ENCODE measurements around the gene PIK3CD.

PIK3CD gene

GRCh38 chr1:9606458-9606857 lies 45.1 kb upstream of the PIK3CD start:
- TF ChIP-seq CTCF (IDR thresholded peaks at IDR 0.05), result no peak

GRCh38 chr1:9606948-9607347 lies 44.6 kb upstream of the PIK3CD start:
- no peak for TF ChIP-seq CTCF (IDR thresholded peaks at IDR 0.05)

- no peak for TF ChIP-seq CTCF (IDR thresholded peaks at IDR 0.05)
Measured at GRCh38 chr1:9607352-9607751, 44.2 kb upstream of the PIK3CD start.

GRCh38 chr1:9609998-9610397 lies 41.5 kb upstream of the PIK3CD start:
- TF ChIP-seq CTCF (IDR thresholded peaks at IDR 0.05), result no peak

- no peak for TF ChIP-seq CTCF (IDR thresholded peaks at IDR 0.05)
Measured at GRCh38 chr1:9610548-9610947, 41.0 kb upstream of the PIK3CD start.

- TF ChIP-seq CTCF (IDR thresholded peaks at IDR 0.05), result no peak
Measured at GRCh38 chr1:9611716-9612115, 39.8 kb upstream of the PIK3CD start.

GRCh38 chr1:9612162-9612845 lies 39.2 kb upstream of the PIK3CD start:
- no peak for TF ChIP-seq CTCF (IDR thresholded peaks at IDR 0.05)

Measured in LNCAP (cell line).